ENCODE data around the gene MAP3K5. TPM values are rescaled to one million over a fixed set of nuclear protein-coding genes. Genes with fewer than 3 reads are reported as not detected.
A peak's percentile ranks its signal among the peaks of the same experiment; 100 is the strongest.

The MAP3K5 gene
- total RNA-seq, 1 experiment from 2014 or later: 1.3 TPM

- peak; percentile 56 for DNase-seq
- H3K4me3 ChIP-seq (ENCODE audit: insufficient read depth, low read depth, low read length): no peak overlapping the region
Observed at GRCh38 chr6:136526196-136526930, 265.9 kb downstream of the MAP3K5 start.

GRCh38 chr6:136525586-136526195 lies 266.6 kb downstream of the MAP3K5 start:
- H3K36me3 ChIP-seq (replicated peaks; ENCODE audit: control insufficient read depth, insufficient read depth, low read length): no peaks in the 10 kb centered on the region
- no peak overlapping the region for H3K4me3 ChIP-seq (ENCODE audit: insufficient read depth, low read depth, low read length)
- H3K27me3 ChIP-seq (ENCODE audit: control insufficient read depth, insufficient read depth, low read length): no peaks in the 10 kb centered on the region
- DNase-seq: no peak

More at GRCh38 chr6:136526196-136526930, 265.9 kb downstream of the MAP3K5 start:
- Histone ChIP-seq H3K36me3 (replicated peaks; ENCODE audit: control insufficient read depth, insufficient read depth, low read length) (no peaks in the 10 kb centered on the region), H3K27me3 (ENCODE audit: control insufficient read depth, insufficient read depth, low read length) (no peaks in the 10 kb centered on the region)

- no peaks in the 10 kb centered on the region for H3K36me3 ChIP-seq (replicated peaks; ENCODE audit: control insufficient read depth, insufficient read depth, low read length)
- H3K27me3 ChIP-seq (ENCODE audit: control insufficient read depth, insufficient read depth, low read length): no peaks in the 10 kb centered on the region
- DNase-seq: no peak
- no peak overlapping the region for H3K4me3 ChIP-seq (ENCODE audit: insufficient read depth, low read depth, low read length)
Observed at GRCh38 chr6:136524936-136525413, 267.3 kb downstream of the MAP3K5 start.

GRCh38 chr6:136524339-136524935 lies 267.8 kb downstream of the MAP3K5 start:
- no peaks in the 10 kb centered on the region for H3K36me3 ChIP-seq (replicated peaks; ENCODE audit: control insufficient read depth, insufficient read depth, low read length)
- no peak for DNase-seq
- H3K27me3 ChIP-seq (ENCODE audit: control insufficient read depth, insufficient read depth, low read length): no peaks in the 10 kb centered on the region
- H3K4me3 ChIP-seq (ENCODE audit: insufficient read depth, low read depth, low read length): no peak overlapping the region

GRCh38 chr6:136523196-136523595 lies 269.1 kb downstream of the MAP3K5 start:
- H3K4me3 ChIP-seq (ENCODE audit: insufficient read depth, low read depth, low read length): no peak overlapping the region
- no peaks in the 10 kb centered on the region for H3K36me3 ChIP-seq (replicated peaks; ENCODE audit: control insufficient read depth, insufficient read depth, low read length)
- H3K27me3 ChIP-seq (ENCODE audit: control insufficient read depth, insufficient read depth, low read length): no peaks in the 10 kb centered on the region
- DNase-seq: no peak

- Histone ChIP-seq H3K4me3 (ENCODE audit: insufficient read depth, low read depth, low read length) (no peak overlapping the region), H3K27me3 (ENCODE audit: control insufficient read depth, insufficient read depth, low read length) (no peaks in the 10 kb centered on the region), H3K36me3 (replicated peaks; ENCODE audit: control insufficient read depth, insufficient read depth, low read length) (no peaks in the 10 kb centered on the region)
- DNase-seq: no peak
Observed at GRCh38 chr6:136522636-136523035, 269.6 kb downstream of the MAP3K5 start.

GRCh38 chr6:136521911-136522310 lies 270.4 kb downstream of the MAP3K5 start:
- DNase-seq: no peak
- H3K27me3 ChIP-seq (ENCODE audit: control insufficient read depth, insufficient read depth, low read length): no peaks in the 10 kb centered on the region
- H3K4me3 ChIP-seq (ENCODE audit: insufficient read depth, low read depth, low read length): no peak overlapping the region
- H3K36me3 ChIP-seq (replicated peaks; ENCODE audit: control insufficient read depth, insufficient read depth, low read length): no peaks in the 10 kb centered on the region

- no peaks in the 10 kb centered on the region for H3K36me3 ChIP-seq (replicated peaks; ENCODE audit: control insufficient read depth, insufficient read depth, low read length)
- DNase-seq: no peak
Observed at GRCh38 chr6:136521427-136521826, 270.9 kb downstream of the MAP3K5 start.

GRCh38 chr6:136520517-136520916 lies 271.8 kb downstream of the MAP3K5 start:
- H3K27me3 ChIP-seq (ENCODE audit: control insufficient read depth, insufficient read depth, low read length): no peaks in the 10 kb centered on the region
- no peak for DNase-seq
- no peaks in the 10 kb centered on the region for H3K36me3 ChIP-seq (replicated peaks; ENCODE audit: control insufficient read depth, insufficient read depth, low read length)
- no peak overlapping the region for H3K4me3 ChIP-seq (ENCODE audit: insufficient read depth, low read depth, low read length)

More at GRCh38 chr6:136521427-136521826, 270.9 kb downstream of the MAP3K5 start:
- Histone ChIP-seq H3K27me3 (ENCODE audit: control insufficient read depth, insufficient read depth, low read length) (no peaks in the 10 kb centered on the region), H3K4me3 (ENCODE audit: insufficient read depth, low read depth, low read length) (no peak overlapping the region)

GRCh38 chr6:136517582-136517981 lies 274.7 kb downstream of the MAP3K5 start:
- no peak for DNase-seq
- no peak overlapping the region for H3K4me3 ChIP-seq (ENCODE audit: insufficient read depth, low read depth, low read length)
- H3K27me3 ChIP-seq (ENCODE audit: control insufficient read depth, insufficient read depth, low read length): no peaks in the 10 kb centered on the region
- no peaks in the 10 kb centered on the region; the same call in 1 of the 2 replicates for H3K36me3 ChIP-seq (replicated peaks; ENCODE audit: control insufficient read depth, insufficient read depth, low read length)

- no peaks in the 10 kb centered on the region; the same call in 1 of the 2 replicates for H3K36me3 ChIP-seq (replicated peaks; ENCODE audit: control insufficient read depth, insufficient read depth, low read length)
- no peak for DNase-seq
- no peaks in the 10 kb centered on the region for H3K27me3 ChIP-seq (ENCODE audit: control insufficient read depth, insufficient read depth, low read length)
- no peak overlapping the region for H3K4me3 ChIP-seq (ENCODE audit: insufficient read depth, low read depth, low read length)
Observed at GRCh38 chr6:136517002-136517401, 275.3 kb downstream of the MAP3K5 start.

GRCh38 chr6:136514591-136514990 lies 277.7 kb downstream of the MAP3K5 start:
- Histone ChIP-seq H3K36me3 (replicated peaks; ENCODE audit: control insufficient read depth, insufficient read depth, low read length) (peaks cover 2% of the 10 kb centered on the region; the same call in 1 of the 2 replicates), H3K27me3 (ENCODE audit: control insufficient read depth, insufficient read depth, low read length) (no peaks in the 10 kb centered on the region), H3K4me3 (ENCODE audit: insufficient read depth, low read depth, low read length) (no peak overlapping the region)
- DNase-seq: no peak

- Histone ChIP-seq H3K27me3 (ENCODE audit: control insufficient read depth, insufficient read depth, low read length) (no peaks in the 10 kb centered on the region), H3K4me3 (ENCODE audit: insufficient read depth, low read depth, low read length) (no peak overlapping the region), H3K36me3 (replicated peaks; ENCODE audit: control insufficient read depth, insufficient read depth, low read length) (peaks cover 2% of the 10 kb centered on the region; the same call in 1 of the 2 replicates)
- no peak for DNase-seq
Observed at GRCh38 chr6:136511926-136512325, 280.4 kb downstream of the MAP3K5 start.

- Histone ChIP-seq H3K4me3 (ENCODE audit: insufficient read depth, low read depth, low read length) (no peak overlapping the region), H3K36me3 (replicated peaks; ENCODE audit: control insufficient read depth, insufficient read depth, low read length) (peaks cover 2% of the 10 kb centered on the region; the same call in 1 of the 2 replicates), H3K27me3 (ENCODE audit: control insufficient read depth, insufficient read depth, low read length) (no peaks in the 10 kb centered on the region)
- DNase-seq: no peak
Observed at GRCh38 chr6:136511397-136511796, 280.9 kb downstream of the MAP3K5 start.

- H3K27me3 ChIP-seq (ENCODE audit: control insufficient read depth, insufficient read depth, low read length): no peaks in the 10 kb centered on the region
- DNase-seq: no peak
- no peak overlapping the region for H3K4me3 ChIP-seq (ENCODE audit: insufficient read depth, low read depth, low read length)
- peaks cover 2% of the 10 kb centered on the region; the same call in 1 of the 2 replicates for H3K36me3 ChIP-seq (replicated peaks; ENCODE audit: control insufficient read depth, insufficient read depth, low read length)
Observed at GRCh38 chr6:136510782-136511181, 281.5 kb downstream of the MAP3K5 start.

Data from H7 (cell line).